ENCODE measurements around the gene FRZB. TPM values are rescaled to one million over a fixed set of nuclear protein-coding genes. Genes with fewer than 3 reads are reported as not detected.

The FRZB gene
- polyA plus RNA-seq, 3 donors from 2014 or later, result not detected

GRCh38 chr2:182852801-182853200 is 13.6 kb downstream of the FRZB start:
- H3K4me3 Mint-ChIP-seq, result no peak overlapping the region
- H3K4me1 Mint-ChIP-seq, result no peaks in the 10 kb centered on the region
- DNase-seq, result no peak
- H3K9me3 Mint-ChIP-seq, result peaks cover 0 to 12% (median 0%) of the 10 kb centered on the region in 6 donors
- H3K27me3 Mint-ChIP-seq (ENCODE audit: low read depth in 3 of 3), result peaks cover 0 to 5% (median 3%) of the 10 kb centered on the region in 3 donors
- H3K36me3 Mint-ChIP-seq, result no peaks in the 10 kb centered on the region
- no peak overlapping the region for H3K27ac Mint-ChIP-seq

GRCh38 chr2:182852090-182852489 is 14.3 kb downstream of the FRZB start:
- H3K27me3 Mint-ChIP-seq (ENCODE audit: low read depth in 3 of 3), result peaks cover 2 to 5% (median 5%) of the 10 kb centered on the region in 3 donors
- no peaks in the 10 kb centered on the region for H3K4me1 Mint-ChIP-seq
- H3K36me3 Mint-ChIP-seq, result no peaks in the 10 kb centered on the region
- no peak overlapping the region for H3K4me3 Mint-ChIP-seq
- DNase-seq, result no peak
- H3K27ac Mint-ChIP-seq, result no peak overlapping the region
- H3K9me3 Mint-ChIP-seq, result peaks cover 0 to 9% (median 0%) of the 10 kb centered on the region in 6 donors

GRCh38 chr2:182845794-182846417 is 20.5 kb downstream of the FRZB start:
- Mint-ChIP-seq H3K4me1 (no peaks in the 10 kb centered on the region), H3K27ac (no peak overlapping the region), H3K4me3 (no peak overlapping the region), H3K36me3 (no peaks in the 10 kb centered on the region), H3K27me3 (ENCODE audit: low read depth in 3 of 3) (peaks cover 2 to 3% (median 2%) of the 10 kb centered on the region in 3 donors), H3K9me3 (peaks cover 0 to 4% (median 0%) of the 10 kb centered on the region in 6 donors)
- DNase-seq, result no peak

- no peaks in the 10 kb centered on the region for H3K36me3 Mint-ChIP-seq
- no peak overlapping the region for H3K4me3 Mint-ChIP-seq
- no peak overlapping the region for H3K27ac Mint-ChIP-seq
- no peak for DNase-seq
- peaks cover 3 to 7% (median 4%) of the 10 kb centered on the region in 3 donors for H3K27me3 Mint-ChIP-seq (ENCODE audit: low read depth in 3 of 3)
- H3K9me3 Mint-ChIP-seq, result peaks cover 0 to 3% (median 0%) of the 10 kb centered on the region in 6 donors
- no peaks in the 10 kb centered on the region for H3K4me1 Mint-ChIP-seq
Measured at GRCh38 chr2:182836451-182836850, 30.0 kb downstream of the FRZB start.

GRCh38 chr2:182834293-182834692 is 32.1 kb downstream of the FRZB start:
- H3K4me3 Mint-ChIP-seq, result no peak overlapping the region
- H3K4me1 Mint-ChIP-seq, result no peaks in the 10 kb centered on the region
- peaks cover 0 to 10% (median 4%) of the 10 kb centered on the region in 3 donors for H3K27me3 Mint-ChIP-seq (ENCODE audit: low read depth in 3 of 3)
- DNase-seq, result no peak
- no peak overlapping the region for H3K27ac Mint-ChIP-seq
- H3K36me3 Mint-ChIP-seq, result no peaks in the 10 kb centered on the region
- no peaks in the 10 kb centered on the region for H3K9me3 Mint-ChIP-seq

GRCh38 chr2:182833084-182833854 is 33.2 kb downstream of the FRZB start:
- no peaks in the 10 kb centered on the region for H3K9me3 Mint-ChIP-seq
- H3K4me3 Mint-ChIP-seq, result no peak overlapping the region
- no peaks in the 10 kb centered on the region for H3K4me1 Mint-ChIP-seq
- no peak overlapping the region for H3K27ac Mint-ChIP-seq
- no peaks in the 10 kb centered on the region for H3K36me3 Mint-ChIP-seq
- H3K27me3 Mint-ChIP-seq (ENCODE audit: low read depth in 3 of 3), result peaks cover 0 to 13% (median 1%) of the 10 kb centered on the region in 3 donors
- DNase-seq, result no peak

GRCh38 chr2:182831921-182832320 is 34.5 kb downstream of the FRZB start:
- H3K27me3 Mint-ChIP-seq (ENCODE audit: low read depth in 3 of 3), result peaks cover 1 to 9% (median 1%) of the 10 kb centered on the region in 3 donors
- H3K9me3 Mint-ChIP-seq, result no peaks in the 10 kb centered on the region
- no peak for DNase-seq
- no peak overlapping the region for H3K4me3 Mint-ChIP-seq
- no peaks in the 10 kb centered on the region for H3K4me1 Mint-ChIP-seq
- no peaks in the 10 kb centered on the region for H3K36me3 Mint-ChIP-seq
- H3K27ac Mint-ChIP-seq, result no peak overlapping the region

GRCh38 chr2:182831101-182831500 is 35.3 kb downstream of the FRZB start:
- Mint-ChIP-seq H3K27me3 (ENCODE audit: low read depth in 3 of 3) (peaks cover 1 to 9% (median 2%) of the 10 kb centered on the region in 3 donors), H3K36me3 (no peaks in the 10 kb centered on the region), H3K9me3 (no peaks in the 10 kb centered on the region), H3K4me1 (no peaks in the 10 kb centered on the region), H3K4me3 (no peak overlapping the region), H3K27ac (no peak overlapping the region)
- no peak for DNase-seq

GRCh38 chr2:182827182-182827879 is 39.1 kb downstream of the FRZB start:
- no peak overlapping the region for H3K4me3 Mint-ChIP-seq
- no peak for DNase-seq
- H3K27ac Mint-ChIP-seq, result no peak overlapping the region
- H3K27me3 Mint-ChIP-seq (ENCODE audit: low read depth in 3 of 3), result peaks cover 0 to 11% (median 6%) of the 10 kb centered on the region in 3 donors
- H3K36me3 Mint-ChIP-seq, result no peaks in the 10 kb centered on the region
- no peaks in the 10 kb centered on the region for H3K9me3 Mint-ChIP-seq
- H3K4me1 Mint-ChIP-seq, result no peaks in the 10 kb centered on the region

- H3K27me3 Mint-ChIP-seq (ENCODE audit: low read depth in 3 of 3), result peaks cover 0 to 9% (median 6%) of the 10 kb centered on the region in 3 donors
- H3K27ac Mint-ChIP-seq, result no peak overlapping the region
- no peak overlapping the region for H3K4me3 Mint-ChIP-seq
- no peaks in the 10 kb centered on the region for H3K9me3 Mint-ChIP-seq
- no peaks in the 10 kb centered on the region for H3K36me3 Mint-ChIP-seq
- no peaks in the 10 kb centered on the region for H3K4me1 Mint-ChIP-seq
- no peak for DNase-seq
Measured at GRCh38 chr2:182826496-182826895, 39.9 kb downstream of the FRZB start.

- no peaks in the 10 kb centered on the region for H3K36me3 Mint-ChIP-seq
Measured at GRCh38 chr2:182826064-182826463, 40.4 kb downstream of the FRZB start.

GRCh38 chr2:182824767-182825158 is 41.7 kb downstream of the FRZB start:
- Mint-ChIP-seq H3K27me3 (ENCODE audit: low read depth in 3 of 3) (peaks cover 0 to 11% (median 6%) of the 10 kb centered on the region in 3 donors), H3K27ac (no peak overlapping the region), H3K4me1 (no peaks in the 10 kb centered on the region), H3K36me3 (no peaks in the 10 kb centered on the region), H3K9me3 (no peaks in the 10 kb centered on the region), H3K4me3 (no peak overlapping the region)
- no peak for DNase-seq

More at GRCh38 chr2:182826064-182826463, 40.4 kb downstream of the FRZB start:
- Mint-ChIP-seq H3K27me3 (ENCODE audit: low read depth in 3 of 3) (peaks cover 0 to 13% (median 6%) of the 10 kb centered on the region in 3 donors), H3K27ac (no peak overlapping the region), H3K4me3 (no peak overlapping the region), H3K4me1 (no peaks in the 10 kb centered on the region), H3K9me3 (no peaks in the 10 kb centered on the region)
- no peak for DNase-seq

GRCh38 chr2:182824056-182824766 is 42.2 kb downstream of the FRZB start:
- H3K27me3 Mint-ChIP-seq (ENCODE audit: low read depth in 3 of 3), result peaks cover 0 to 11% (median 6%) of the 10 kb centered on the region in 3 donors
- no peaks in the 10 kb centered on the region for H3K4me1 Mint-ChIP-seq
- no peak for DNase-seq
- H3K9me3 Mint-ChIP-seq, result no peaks in the 10 kb centered on the region
- H3K36me3 Mint-ChIP-seq, result no peaks in the 10 kb centered on the region
- no peak overlapping the region for H3K27ac Mint-ChIP-seq
- no peak overlapping the region for H3K4me3 Mint-ChIP-seq

Data from immature natural killer cell (primary cell).